OCI-LY7 (cell line): ENCODE results near the gene HUNK.

ENCODE experiments used
- CTCF ChIP-seq: fragments of 200-600 bp; sonication (generic); conservative IDR thresholded peaks from 2 replicates; pipeline ENCODE4 v1.5.1; 2014; ENCODE audit warnings: mild to moderate bottlenecking, antibody characterized with exemption, low read length, moderate library complexity, mixed read lengths
- EZH2phosphoT487 ChIP-seq: fragments of 200-600 bp; sonication (generic); IDR thresholded peaks from 2 replicates; pipeline ENCODE4 v1.6.1; 2018; ENCODE audit warnings: low read depth, borderline replicate concordance, mild to moderate bottlenecking, mixed run types, antibody characterized with exemption, low read length, moderate library complexity, mixed read lengths

DNA sequence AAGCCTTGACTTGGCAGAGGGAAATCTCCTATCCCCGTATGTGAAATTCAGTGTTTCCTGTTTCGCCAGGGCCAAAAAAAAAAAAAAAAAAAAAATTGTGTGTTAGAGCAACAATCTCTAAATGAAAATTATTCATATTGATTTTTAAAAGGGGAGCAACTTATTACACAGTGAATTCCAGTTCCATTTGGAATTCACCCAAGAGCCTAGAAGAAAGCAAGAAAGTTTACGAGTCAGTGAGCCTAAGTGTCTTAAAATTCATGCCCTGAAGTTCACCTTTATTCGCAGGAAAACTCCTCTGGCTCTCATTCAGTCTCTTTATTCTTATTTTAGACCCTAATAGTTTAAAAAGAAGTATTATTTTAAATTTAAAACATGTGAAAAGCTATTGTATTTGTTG lies 42.1 kb upstream of the HUNK start:
- TF ChIP-seq CTCF (no peak), EZH2phosphoT487 (no peak)
